Frontal cortex (tissue), 4 donors: ENCODE data around the gene RACK1. TPM values are rescaled to one million over a fixed set of nuclear protein-coding genes. Genes with fewer than 3 reads are reported as not detected.

ENCODE experiments used
- DNase-seq, 2 donors: peaks; one replicate each; pipeline ENCODE4 v3.0.0; 2012; ENCODE audit warnings: low spot score in 2 of 2
- FAIRE-seq: peaks from 2 replicates; lab custom pipeline; 2012; peaks lifted over from hg19 to GRCh38; lab: Jason Lieb, UNC
- small RNA-seq: library from RNA; depleted of rRNA; stranded (forward); fragments of <200 nt; gene quantifications from one replicate; pipeline ENCODE3, GENCODE V24; 2014
- total RNA-seq: library from RNA; depleted of rRNA; stranded (reverse); fragments of >200 nt; gene quantifications from one replicate; pipeline ENCODE4 v1.2.3, GENCODE V29; 2014
- donor health status: control.
- donor health status: control.
- donor health status: control.

RACK1 gene
- total RNA-seq, 1 donor from 2014 or later: 3,351 TPM

GRCh38 chr5:181187500-181188213 is 56.0 kb downstream of the RACK1 start:
- no peak for FAIRE-seq
- no peak for DNase-seq

GRCh38 chr5:181186986-181187499 is 56.7 kb downstream of the RACK1 start:
- FAIRE-seq: no peak

More at GRCh38 chr5:181186986-181187499, 56.7 kb downstream of the RACK1 start:
- DNase-seq: no peak

Small RNA genes within 50 kb of the gene (small RNA-seq; reads per million reads assigned to genes)
- gene MIR4638 (not detected), gene SNORD95 (not detected), gene SNORD96A (not detected)

Other genes starting within 250 kb of the RACK1 start
- 2.9 TPM for gene BTNL9, start 203.6 kb downstream of the RACK1 start, total RNA-seq
- gene OR2V1, start 112.7 kb downstream of the RACK1 start, total RNA-seq: not detected
- gene OR2V2, start 96.3 kb downstream of the RACK1 start, total RNA-seq: not detected
- gene TRIM7, start 38.7 kb downstream of the RACK1 start, total RNA-seq: 2.0 TPM
- 12.2 TPM for gene TRIM41, start 20.6 kb downstream of the RACK1 start, total RNA-seq
- gene TRIM52, start 17.2 kb upstream of the RACK1 start, total RNA-seq: 9.8 TPM
- not detected for gene OR4F3, start 123.4 kb upstream of the RACK1 start, total RNA-seq